ENCODE data around the gene WDR5B. TPM values are rescaled to one million over a fixed set of nuclear protein-coding genes. Genes with fewer than 3 reads are reported as not detected.

WDR5B gene
- total and polyA plus RNA-seq, 2 of the 4 experiments (the other 2 are of a cell fraction), result 3.1 to 5.6 TPM

- Histone ChIP-seq H2BK120ac (ENCODE audit: low read depth, low read length) (no peak overlapping the region), H3K4ac (ENCODE audit: low read depth, low read length) (no peak overlapping the region), H2AK9ac (replicated peaks; ENCODE audit: low read depth, low read length, poor library complexity) (no peak overlapping the region), H2BK15ac (ENCODE audit: low read depth, low read length) (no peak overlapping the region), H3K23ac (ENCODE audit: low read depth, low read length) (no peak overlapping the region), H3K4me1 (ENCODE audit: control insufficient read depth, insufficient read depth, low read length) (peaks cover 5% of the 10 kb centered on the region), H4K91ac (ENCODE audit: insufficient read depth, low read depth, low read length) (no peak overlapping the region), H3K36me3 (ENCODE audit: control insufficient read depth, insufficient read depth, low read length) (peaks cover 10% of the 10 kb centered on the region), H3K79me1 (ENCODE audit: low read depth in 1 of 2, low read length in 2 of 2) (peaks cover 0 to 9% of the 10 kb centered on the region in 2 experiments; a peak in 1 of 4 replicates), H3K9me3 (ENCODE audit: control insufficient read depth, insufficient read depth, low read length) (no peaks in the 10 kb centered on the region), H3K4me3 (ENCODE audit: insufficient read depth, low read depth, low read length) (no peak overlapping the region), H3K27me3 (ENCODE audit: control insufficient read depth, insufficient read depth, low read length) (no peaks in the 10 kb centered on the region), H3K14ac (replicated peaks; ENCODE audit: low read depth, low read length) (no peak overlapping the region), H3K4me2 (ENCODE audit: low read depth, low read length) (no peak overlapping the region), H2BK5ac (ENCODE audit: low read depth, low read length, poor library complexity, severe bottlenecking) (no peak overlapping the region), H3K18ac (ENCODE audit: low read depth, low read length) (no peak overlapping the region), H3K9me1 (ENCODE audit: insufficient read depth, low read length) (peaks cover 3% of the 10 kb centered on the region), H3K27ac (ENCODE audit: insufficient read depth, low read length) (no peak overlapping the region), H2BK20ac (ENCODE audit: low read depth, low read length) (no peak overlapping the region), H4K20me1 (ENCODE audit: insufficient read depth, low read length) (no peaks in the 10 kb centered on the region), H4K8ac (ENCODE audit: low read depth in 2 of 2, low read length in 2 of 2) (no peak overlapping the region), H3K56ac (ENCODE audit: extremely low read depth, insufficient read depth, low read length) (no peak overlapping the region), H4K5ac (ENCODE audit: low read depth, low read length) (no peak overlapping the region), H2AK5ac (ENCODE audit: low read depth, low read length) (no peak overlapping the region), H2AFZ (replicated peaks; ENCODE audit: low read length, poor library complexity) (no peak overlapping the region), H3K9ac (ENCODE audit: low read depth, low read length) (no peak overlapping the region)
- ATAC-seq (ENCODE audit: low read depth) (no peak), DNase-seq (peak; percentile 2)
- in situ Hi-C loops (cut with MboI; ENCODE audit: low sequenced_read_pairs), result no loop called here
- no TSS peak for BruUV-seq (replicated peaks)
- TF ChIP-seq MXI1 (IDR thresholded peaks at IDR 0.05; ENCODE audit: borderline replicate concordance, low read depth, low read length), result no peak
- no peak for TF ChIP-seq MAZ (IDR thresholded peaks at IDR 0.05; ENCODE audit: borderline replicate concordance, low read depth, low read length)
- TF ChIP-seq MAFK (IDR thresholded peaks at IDR 0.05; ENCODE audit: low read depth, low read length), result no peak
- TF ChIP-seq SMC3 (IDR thresholded peaks at IDR 0.05; ENCODE audit: low read depth, low read length), result no peak
- ChIA-PET POLR2A (ENCODE audit: unreplicated experiment) (no interaction called here), CTCF (interaction anchor here (0.7 kb wide), 1 partner anchor 100 kb away, joined by 3 read pairs; no protein-coding TSS in a partner anchor)
- intact Hi-C loops (cut with micrococcal nuclease), result no loop called here
- 100% methylated on average over 2 of the region's 5 CpGs; no CpG with 5 or more reads in 1 of the 2 experiments for WGBS, 2 experiments (ENCODE audit: extremely low coverage in 2 of 2, insufficient read length in 1 of 2)
- dilution Hi-C loops (cut with HindIII; ENCODE audit: low sequenced_read_pairs, unreplicated experiment), result no loop called here
Observed at GRCh38 chr3:122366379-122366749, 49.5 kb downstream of the WDR5B start.
